Epithelial cell of esophagus (primary cell): ENCODE measurements around the gene KCNG1.

Source experiments
- DNase-seq: peaks from one replicate; pipeline ENCODE4 v3.0.0; 2010; ENCODE audit warnings: low read depth
- H3K4me3 ChIP-seq: 2 replicates; pipeline ENCODE4 v1.5.1; 2011; ENCODE audit warnings: mild to moderate bottlenecking, low read length, control low read depth
- TF ChIP-seq, protein P1 (sequence below): IDR thresholded peaks from 2 replicates; pipeline ENCODE4 v1.5.1; 2011; ENCODE audit warnings: low read depth, mild to moderate bottlenecking, low read length, control low read depth, inconsistent platforms; ENCODE audit not compliant: insufficient read depth; ENCODE audit errors: missing control alignments

KCNG1 gene

DNA sequence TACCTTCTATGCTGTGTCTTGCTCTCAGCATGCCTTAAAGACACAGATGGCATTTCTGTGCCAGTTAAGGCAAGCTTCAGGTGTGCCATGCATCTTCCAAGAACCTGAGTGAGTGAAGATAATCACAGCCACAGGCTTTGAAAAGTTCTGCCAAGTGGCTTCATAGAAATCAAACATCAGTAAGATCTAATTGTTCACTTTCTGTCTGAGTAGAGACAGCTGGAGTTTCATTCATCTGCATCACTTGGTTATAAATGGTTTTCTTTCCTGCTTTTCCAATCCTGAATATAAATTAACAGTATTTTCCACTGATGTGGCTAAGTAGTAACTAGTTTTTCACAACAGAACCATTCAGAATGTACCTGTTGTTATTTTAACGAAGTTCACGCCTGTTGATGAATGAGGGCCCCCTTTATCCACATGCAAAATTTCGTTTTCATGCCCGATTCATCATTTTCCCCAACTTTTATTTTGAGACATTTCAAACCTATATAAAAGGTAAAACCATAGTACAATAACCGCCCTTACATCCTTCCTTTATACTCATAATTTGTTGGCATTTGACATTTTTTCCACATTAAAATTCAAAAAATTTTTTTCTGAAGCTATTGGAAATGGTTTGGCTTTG is 38.6 kb upstream of the KCNG1 start:
- TF ChIP-seq, protein P1, sequence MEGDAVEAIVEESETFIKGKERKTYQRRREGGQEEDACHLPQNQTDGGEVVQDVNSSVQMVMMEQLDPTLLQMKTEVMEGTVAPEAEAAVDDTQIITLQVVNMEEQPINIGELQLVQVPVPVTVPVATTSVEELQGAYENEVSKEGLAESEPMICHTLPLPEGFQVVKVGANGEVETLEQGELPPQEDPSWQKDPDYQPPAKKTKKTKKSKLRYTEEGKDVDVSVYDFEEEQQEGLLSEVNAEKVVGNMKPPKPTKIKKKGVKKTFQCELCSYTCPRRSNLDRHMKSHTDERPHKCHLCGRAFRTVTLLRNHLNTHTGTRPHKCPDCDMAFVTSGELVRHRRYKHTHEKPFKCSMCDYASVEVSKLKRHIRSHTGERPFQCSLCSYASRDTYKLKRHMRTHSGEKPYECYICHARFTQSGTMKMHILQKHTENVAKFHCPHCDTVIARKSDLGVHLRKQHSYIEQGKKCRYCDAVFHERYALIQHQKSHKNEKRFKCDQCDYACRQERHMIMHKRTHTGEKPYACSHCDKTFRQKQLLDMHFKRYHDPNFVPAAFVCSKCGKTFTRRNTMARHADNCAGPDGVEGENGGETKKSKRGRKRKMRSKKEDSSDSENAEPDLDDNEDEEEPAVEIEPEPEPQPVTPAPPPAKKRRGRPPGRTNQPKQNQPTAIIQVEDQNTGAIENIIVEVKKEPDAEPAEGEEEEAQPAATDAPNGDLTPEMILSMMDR = no peak
- DNase-seq = no peak
- no peak overlapping the region for H3K4me3 ChIP-seq

DNA sequence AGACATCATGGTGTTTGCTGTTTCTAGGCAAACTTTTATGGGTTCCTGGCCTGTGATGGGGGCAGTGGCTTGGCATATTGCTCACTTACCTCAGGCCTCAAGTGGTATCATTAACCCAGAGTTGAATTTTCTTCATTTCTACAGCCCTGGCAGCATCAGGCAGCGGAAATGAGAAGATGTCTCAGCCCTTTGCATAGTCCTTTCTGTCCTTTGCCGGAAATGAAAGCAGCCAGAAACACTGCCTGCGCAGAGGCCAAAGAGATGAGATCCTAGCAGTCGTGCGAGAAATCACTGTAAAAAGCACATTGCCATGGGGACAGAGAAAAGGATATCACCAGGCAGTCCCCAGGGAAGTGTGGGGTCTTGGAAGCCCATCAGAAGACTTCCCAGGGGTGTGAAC is 37.4 kb upstream of the KCNG1 start:
- TF ChIP-seq, protein P1 = no peak
- DNase-seq = no peak
- H3K4me3 ChIP-seq = no peak overlapping the region

DNA sequence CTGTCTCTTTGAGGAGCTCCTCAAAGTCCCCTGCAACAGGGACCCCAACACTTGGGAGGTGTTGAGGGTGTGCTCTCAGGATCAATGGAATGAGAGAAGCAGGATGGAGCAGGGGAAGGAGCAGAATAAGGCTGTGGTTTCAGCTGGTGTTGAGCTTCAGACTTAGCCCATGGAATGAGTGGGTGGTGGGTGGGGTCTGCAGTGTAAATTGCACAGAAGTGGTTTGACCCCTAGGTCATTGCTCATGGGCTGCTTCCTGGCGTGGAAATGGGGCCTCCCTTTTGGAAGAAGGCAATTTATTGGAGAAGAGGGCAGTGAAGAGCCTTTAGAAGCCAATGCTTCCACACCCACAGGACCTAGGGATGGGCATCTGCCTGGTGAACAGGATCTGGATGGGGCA is 37.0 kb upstream of the KCNG1 start:
- no peak overlapping the region for H3K4me3 ChIP-seq
- TF ChIP-seq, protein P1 = no peak
- no peak for DNase-seq

DNA sequence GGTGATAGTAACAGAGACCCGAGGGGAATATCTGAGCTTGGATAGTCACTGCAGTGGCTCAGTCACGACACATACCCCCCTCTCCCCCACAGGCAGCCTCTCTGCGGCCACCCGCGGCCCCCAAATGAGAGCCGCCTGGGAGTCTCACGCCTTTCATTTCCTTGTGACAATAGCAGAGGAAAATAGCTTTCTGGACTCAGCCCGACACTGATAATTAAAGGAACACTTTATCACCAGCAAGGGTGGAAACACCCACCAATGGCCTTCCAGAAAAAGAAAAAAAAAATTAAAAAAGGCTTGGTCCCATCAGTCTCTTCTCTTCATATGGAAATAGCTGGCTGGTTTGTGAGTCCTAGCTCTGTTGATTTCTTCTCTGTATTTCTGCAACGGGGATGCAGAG is 35.1 kb upstream of the KCNG1 start:
- TF ChIP-seq, protein P1 = no peak
- no peak overlapping the region for H3K4me3 ChIP-seq
- no peak for DNase-seq

DNA sequence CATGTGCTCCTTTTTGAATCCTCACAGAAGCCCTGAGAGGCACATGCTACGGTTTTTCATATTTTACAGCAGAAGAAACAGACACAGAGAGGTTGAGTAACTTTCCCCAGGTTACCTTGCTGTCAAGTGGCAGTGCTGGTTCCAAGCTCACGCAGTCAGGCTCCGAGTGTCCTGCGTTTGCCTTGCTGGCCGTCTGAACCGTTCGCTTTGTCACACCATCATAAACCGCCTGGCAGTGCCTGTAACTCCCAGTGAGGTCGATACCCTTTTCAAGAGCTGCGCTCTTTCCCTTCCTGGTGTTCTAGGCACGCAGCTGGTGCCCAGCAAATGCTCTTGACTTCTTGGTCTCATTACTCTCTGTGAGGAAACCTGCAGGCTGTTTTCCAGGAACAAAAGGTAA is 31.3 kb upstream of the KCNG1 start:
- TF ChIP-seq, protein P1 = no peak
- H3K4me3 ChIP-seq = no peak overlapping the region
- DNase-seq = no peak

DNA sequence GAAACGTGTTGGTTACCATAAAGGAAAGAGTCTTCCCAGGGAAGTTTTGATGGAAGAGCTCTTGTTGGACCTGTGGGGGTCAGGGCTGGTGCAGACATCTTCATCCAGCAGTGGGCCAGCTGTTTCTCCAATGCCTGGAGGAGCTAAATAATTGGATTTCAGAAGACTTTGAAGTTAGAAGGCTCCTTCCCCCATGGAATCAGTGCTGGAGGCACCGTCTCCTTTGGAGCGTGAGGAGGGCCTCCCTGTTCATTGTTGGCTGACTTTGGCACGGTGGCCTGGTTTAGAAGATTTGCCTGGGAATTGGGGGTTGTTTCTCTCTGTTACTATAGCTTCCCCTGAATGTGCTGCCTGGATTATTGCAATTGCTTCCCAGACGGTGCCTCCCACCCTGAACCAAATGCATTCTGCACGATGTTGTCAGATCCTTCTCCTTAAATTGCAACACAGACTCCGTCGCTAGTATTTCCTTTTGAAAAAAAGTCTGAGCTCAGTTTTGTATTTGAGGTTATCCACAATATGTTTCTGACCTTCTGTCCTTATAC is 27.7 kb upstream of the KCNG1 start:
- TF ChIP-seq, protein P1 = no peak
- no peak overlapping the region for H3K4me3 ChIP-seq
- DNase-seq = no peak
